ENCODE data around the gene TSPAN18. TPM values are rescaled to one million over a fixed set of nuclear protein-coding genes. Genes with fewer than 3 reads are reported as not detected.

The TSPAN18 gene
- total RNA-seq, 2 experiments from 2014 or later: not detected

- peak; percentile 39 for TF ChIP-seq CTCF (conservative IDR thresholded peaks at IDR 0.05; ENCODE audit: low read length)
- TF ChIP-seq EZH2phosphoT487 (IDR thresholded peaks at IDR 0.05; ENCODE audit: borderline replicate concordance, low read depth, low read length): no peak
- no peak overlapping the region for H3K4me3 ChIP-seq (ENCODE audit: low read depth, low read length, poor library complexity, severe bottlenecking)
- no peaks in the 10 kb centered on the region for H3K4me1 ChIP-seq (ENCODE audit: insufficient read depth, low read length, poor library complexity, severe bottlenecking)
- no peaks in the 10 kb centered on the region for H3K9me2 ChIP-seq (ENCODE audit: insufficient read depth, low read length)
- CTCF ChIA-PET (ENCODE audit: unreplicated experiment): no interaction called here
- no peak overlapping the region for H3K27ac ChIP-seq (ENCODE audit: low read depth, low read length, poor library complexity, severe bottlenecking)
- H3K36me3 ChIP-seq (ENCODE audit: insufficient read depth, low read length): no peaks in the 10 kb centered on the region
- H2AFZ ChIP-seq (ENCODE audit: low read length): no peak overlapping the region
- POLR2A ChIA-PET: no interaction called here
- H3K79me2 ChIP-seq (ENCODE audit: insufficient read depth, low read depth, low read length): no peaks in the 10 kb centered on the region
- H3K9me3 ChIP-seq (ENCODE audit: low read length): no peaks in the 10 kb centered on the region
- no peaks in the 10 kb centered on the region for H4K20me1 ChIP-seq (ENCODE audit: insufficient read depth, low read length)
- no TSS peak for BruUV-seq (replicated peaks)
- no peak overlapping the region for H3K4me2 ChIP-seq (ENCODE audit: low read length)
- DNase-seq (ENCODE audit: low spot score): peak; percentile 14
- intact Hi-C loops (cut with micrococcal nuclease; ENCODE audit: unreplicated experiment): no loop called here
Observed at GRCh38 chr11:44785856-44786607, 59.3 kb downstream of the TSPAN18 start.

- intact Hi-C loops (cut with micrococcal nuclease; ENCODE audit: unreplicated experiment): no loop called here
- BruUV-seq (replicated peaks): no TSS peak
- CTCF ChIA-PET (ENCODE audit: unreplicated experiment): no interaction called here
Observed at GRCh38 chr11:44787070-44787469, 60.3 kb downstream of the TSPAN18 start.

More at GRCh38 chr11:44787070-44787469, 60.3 kb downstream of the TSPAN18 start:
- Histone ChIP-seq H3K36me3 (ENCODE audit: insufficient read depth, low read length) (no peaks in the 10 kb centered on the region), H3K9me3 (ENCODE audit: low read length) (no peaks in the 10 kb centered on the region), H4K20me1 (ENCODE audit: insufficient read depth, low read length) (no peaks in the 10 kb centered on the region), H2AFZ (ENCODE audit: low read length) (no peak overlapping the region), H3K4me2 (ENCODE audit: low read length) (no peak overlapping the region), H3K9me2 (ENCODE audit: insufficient read depth, low read length) (no peaks in the 10 kb centered on the region), H3K4me1 (ENCODE audit: insufficient read depth, low read length, poor library complexity, severe bottlenecking) (no peaks in the 10 kb centered on the region), H3K27ac (ENCODE audit: low read depth, low read length, poor library complexity, severe bottlenecking) (no peak overlapping the region), H3K4me3 (ENCODE audit: low read depth, low read length, poor library complexity, severe bottlenecking) (no peak overlapping the region), H3K79me2 (ENCODE audit: insufficient read depth, low read depth, low read length) (no peaks in the 10 kb centered on the region)
- no peak for DNase-seq (ENCODE audit: low spot score)
- TF ChIP-seq EZH2phosphoT487 (IDR thresholded peaks at IDR 0.05; ENCODE audit: borderline replicate concordance, low read depth, low read length) (no peak), CTCF (conservative IDR thresholded peaks at IDR 0.05; ENCODE audit: low read length) (no peak)
- POLR2A ChIA-PET: no interaction called here
